ENCODE results near the gene C5orf47. TPM values are rescaled to one million over a fixed set of nuclear protein-coding genes. Genes with fewer than 3 reads are reported as not detected.

Gene C5orf47, protein sequence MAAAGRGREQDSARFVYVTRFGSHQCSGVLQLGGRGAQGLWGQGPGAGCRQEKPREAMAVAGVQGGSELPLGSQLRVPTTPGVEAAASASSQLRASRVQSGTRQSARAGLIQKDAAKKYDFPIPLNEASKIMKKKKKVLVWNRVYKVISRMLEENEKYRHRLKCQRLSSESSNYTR
- total RNA-seq = not detected in 2 replicates

GRCh38 chr5:173988554-173989431 is at the start of gene C5orf47:
C5orf47 (plus strand) TSS chr5:173989170; CDS start chr5:173989264, 94 bp downstream.

GRCh38 chr5:174045470-174046025 is 56.6 kb downstream of the C5orf47 start, which contains the start of gene NSG2:
NSG2 (plus strand) TSS chr5:174045706; CDS start chr5:174046756, 1,050 bp downstream.

Other genes starting within 250 kb of the C5orf47 start
- gene CPEB4, start 100.8 kb upstream of the C5orf47 start, total RNA-seq = 23.0 and 23.7 TPM in 2 replicates
- gene NSG2, start 56.5 kb downstream of the C5orf47 start, total RNA-seq = under 0.01 TPM in 1 of 2 replicates, not detected in the other